Neuronal stem cell (in vitro differentiated cells): ENCODE results near the gene TM7SF2.
A peak's percentile ranks its signal among the peaks of the same experiment; 100 is the strongest.

Experiments
- DNase-seq: peaks from one replicate; pipeline ENCODE4 v3.0.0-alpha.2; 2013; ENCODE audit warnings: low spot score
- H2AFZ ChIP-seq: one replicate; pipeline ENCODE4 v1.6.1; 2013; ENCODE audit warnings: mild to moderate bottlenecking, low read length, inconsistent platforms
- H2AK5ac ChIP-seq: 2 replicates; pipeline ENCODE4 v1.6.1; 2013; ENCODE audit warnings: low read depth, mild to moderate bottlenecking, inconsistent platforms, low read length, moderate library complexity, mixed read lengths
- H2BK120ac ChIP-seq: 2 replicates; pipeline ENCODE4 v1.6.1; 2013; ENCODE audit warnings: low read depth, mild to moderate bottlenecking, inconsistent platforms, low read length, moderate library complexity, mixed read lengths
- H2BK12ac ChIP-seq: one replicate; pipeline ENCODE4 v1.6.1; 2013; ENCODE audit warnings: low read length, inconsistent platforms
- H2BK15ac ChIP-seq: 2 replicates; pipeline ENCODE4 v1.6.1; 2013; ENCODE audit warnings: mild to moderate bottlenecking, low read length, inconsistent platforms, mixed read lengths
- H2BK5ac ChIP-seq: one replicate; pipeline ENCODE4 v1.6.1; 2013; ENCODE audit warnings: inconsistent platforms, mild to moderate bottlenecking, low read length, moderate library complexity
- H3K14ac ChIP-seq: one replicate; pipeline ENCODE4 v1.6.1; 2013; ENCODE audit warnings: low read length, inconsistent platforms
- H3K18ac ChIP-seq: 2 replicates; pipeline ENCODE4 v1.6.1; 2013; ENCODE audit warnings: low read length, inconsistent platforms
- H3K23ac ChIP-seq: 2 replicates; pipeline ENCODE4 v1.6.1; 2013; ENCODE audit warnings: low read depth, mild to moderate bottlenecking, mixed read lengths, low read length, inconsistent platforms; ENCODE audit not compliant: poor library complexity
- H3K27ac ChIP-seq: replicated peaks from 3 replicates; pipeline ENCODE4 v1.5.1; 2013; ENCODE audit warnings: low read length, inconsistent platforms
- H3K27me3 ChIP-seq, 3 experiments: 2 replicates each; pipeline ENCODE4 v1.6.1; 2013; ENCODE audit warnings: low read length in 3 of 3, mild to moderate bottlenecking in 2 of 3, inconsistent platforms in 1 of 3, low read depth in 1 of 3, mixed read lengths in 1 of 3, moderate library complexity in 1 of 3; ENCODE audit not compliant: control insufficient read depth in 3 of 3, insufficient read depth in 3 of 3
- H3K36me3 ChIP-seq, 2 donors: replicated peaks in 1 of 2; 2 replicates each; pipeline ENCODE4 v1.6.1; 2013; ENCODE audit warnings: low read length in 2 of 2; ENCODE audit not compliant: control insufficient read depth in 2 of 2, insufficient read depth in 2 of 2
- H3K4ac ChIP-seq: 2 replicates; pipeline ENCODE4 v1.6.1; 2013; ENCODE audit warnings: inconsistent platforms, mild to moderate bottlenecking, low read length, moderate library complexity
- H3K4me1 ChIP-seq, 2 donors: 1 replicate in 1 of 2; 2 replicates in 1 of 2; pipeline ENCODE4 v1.6.1; 2013; ENCODE audit warnings: low read length in 2 of 2, low read depth in 1 of 2; ENCODE audit not compliant: control insufficient read depth in 2 of 2, insufficient read depth in 1 of 2
- H3K4me2 ChIP-seq: one replicate; pipeline ENCODE4 v1.6.1; 2013; ENCODE audit warnings: mild to moderate bottlenecking, low read length, inconsistent platforms; ENCODE audit not compliant: insufficient read depth, poor library complexity, severe bottlenecking
- H3K4me3 ChIP-seq, 2 donors: 2 replicates each; pipeline ENCODE4 v1.5.1; 2013; ENCODE audit warnings: low read length in 2 of 2, mild to moderate bottlenecking in 2 of 2, inconsistent platforms in 1 of 2, moderate library complexity in 1 of 2
- H3K79me1 ChIP-seq: one replicate; pipeline ENCODE4 v1.6.1; 2013; ENCODE audit warnings: low read depth, mild to moderate bottlenecking, inconsistent platforms, low read length, moderate library complexity
- H3K9ac ChIP-seq: one replicate; pipeline ENCODE4 v1.6.1; 2013; ENCODE audit warnings: mild to moderate bottlenecking, low read depth, low read length, inconsistent platforms; ENCODE audit not compliant: poor library complexity
- H3K9me3 ChIP-seq, 2 donors: replicated peaks in 1 of 2; 2 replicates each; pipeline versions ENCODE3 to v1.6.1; 2013; ENCODE audit warnings: low read length in 2 of 2, mild to moderate bottlenecking in 2 of 2, inconsistent platforms in 1 of 2, low read depth in 1 of 2, mixed read lengths in 1 of 2, moderate library complexity in 1 of 2; ENCODE audit not compliant: control insufficient read depth in 2 of 2, insufficient read depth in 1 of 2
- H4K8ac ChIP-seq: one replicate; pipeline ENCODE4 v1.6.1; 2013; ENCODE audit warnings: low read depth, mild to moderate bottlenecking, inconsistent platforms, low read length, moderate library complexity
- H4K91ac ChIP-seq: one replicate; pipeline ENCODE4 v1.6.1; 2013; ENCODE audit warnings: low read length, low read depth, mild to moderate bottlenecking, inconsistent platforms; ENCODE audit not compliant: poor library complexity
- WGBS, 2 donors: extraction: QIAGEN DNeasy Blood & Tissue Kit; methylation state at CpG; one replicate each; pipeline ENCODE4 v1.1.7; 2013; ENCODE audit warnings: missing lambda C conversion rate in 2 of 2, mixed read lengths in 1 of 2; ENCODE audit not compliant: insufficient read length in 2 of 2, insufficient replicate concordance in 1 of 2; ENCODE audit errors: extremely low coverage in 2 of 2; 5-methylcytosine and 5-hydroxymethylcytosine counted together

TM7SF2 gene

DNA sequence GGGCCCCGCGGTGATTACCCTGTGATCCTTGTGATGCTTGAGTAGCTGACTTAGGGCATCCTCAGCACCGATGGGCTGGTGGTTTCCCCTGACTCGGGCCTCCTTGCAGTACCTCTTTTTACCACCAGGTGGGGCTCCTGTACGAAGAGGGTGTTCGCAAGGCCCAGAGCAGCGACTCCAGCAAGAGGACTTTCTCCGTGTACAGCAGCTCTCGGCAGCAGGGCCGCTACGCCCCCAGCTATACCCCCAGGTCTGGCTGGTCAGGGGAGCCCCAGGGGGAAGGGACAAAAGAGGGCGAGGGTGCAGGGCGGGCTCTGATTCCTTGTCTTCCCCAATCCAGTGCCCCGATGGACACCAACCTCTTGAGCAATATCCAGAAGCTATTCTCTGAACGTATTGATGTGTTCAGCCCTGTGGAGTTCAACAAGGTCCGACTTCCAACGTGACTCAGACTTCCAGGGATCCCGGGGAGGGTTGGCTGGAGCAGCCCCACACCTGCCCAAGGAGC is 1.3 kb upstream of the TM7SF2 start:
- peaks cover 9% of the 10 kb centered on the region for H3K79me1 ChIP-seq
- peaks cover 12 to 45% of the 10 kb centered on the region in 2 donors for H3K36me3 ChIP-seq
- H4K8ac ChIP-seq: no peak overlapping the region
- no peak overlapping the region for H3K23ac ChIP-seq
- H3K4me2 ChIP-seq: no peak overlapping the region
- no peaks in the 10 kb centered on the region for H3K9me3 ChIP-seq
- H2AFZ ChIP-seq: peak overlapping the region; percentile 68
- H2BK15ac ChIP-seq: no peak overlapping the region
- H3K4me3 ChIP-seq: no peak overlapping the region
- no peak overlapping the region for H3K4ac ChIP-seq
- peaks cover 7 to 18% of the 10 kb centered on the region in 2 donors for H3K4me1 ChIP-seq
- no peaks in the 10 kb centered on the region for H3K27me3 ChIP-seq
- H2AK5ac ChIP-seq: no peak overlapping the region
- H3K14ac ChIP-seq: no peak overlapping the region
- no peak overlapping the region for H4K91ac ChIP-seq
- no peak overlapping the region for H2BK12ac ChIP-seq
- no peak overlapping the region for H2BK5ac ChIP-seq
- no peak overlapping the region for H2BK120ac ChIP-seq
- H3K9ac ChIP-seq: no peak overlapping the region
- no CpG with 5 or more reads among the region's 18 CpGs for WGBS, 2 donors
- H3K27ac ChIP-seq: no peak overlapping the region
- H3K18ac ChIP-seq: no peak overlapping the region
- peak; percentile 85 for DNase-seq

DNA sequence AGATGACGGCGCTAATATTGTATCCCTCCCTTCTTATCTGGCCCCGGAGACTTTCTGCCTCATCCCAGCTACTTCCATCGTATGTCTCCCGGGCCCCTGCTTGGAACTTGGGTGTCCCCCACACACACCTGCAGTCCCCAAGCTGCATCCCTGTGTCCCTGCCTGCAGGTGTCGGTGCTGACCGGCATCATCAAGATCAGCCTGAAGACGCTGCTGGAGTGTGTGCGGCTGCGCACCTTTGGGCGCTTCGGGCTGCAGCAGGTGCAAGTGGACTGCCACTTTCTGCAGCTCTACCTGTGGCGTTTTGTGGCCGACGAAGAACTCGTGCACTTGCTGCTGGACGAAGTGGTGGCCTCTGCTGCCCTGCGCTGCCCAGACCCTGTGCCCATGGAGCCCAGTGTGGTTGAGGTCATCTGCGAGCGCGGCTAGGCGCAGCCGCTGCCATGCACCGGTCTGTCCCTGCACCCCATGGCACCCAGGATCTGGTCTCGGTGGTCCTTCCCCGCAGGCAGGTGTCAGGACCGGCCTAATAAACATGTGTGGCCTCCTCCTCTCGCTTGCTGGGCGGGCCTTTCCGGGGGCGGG is 421 bp upstream of the TM7SF2 start:
- peak overlapping the region; percentile 33 for H2BK12ac ChIP-seq
- H3K9ac ChIP-seq: peak overlapping the region; percentile 87
- peaks cover 7 to 18% of the 10 kb centered on the region in 2 donors for H3K4me1 ChIP-seq
- no peak overlapping the region for H2AFZ ChIP-seq
- H3K18ac ChIP-seq: peak overlapping the region; percentile 84
- H3K14ac ChIP-seq: peak overlapping the region; percentile 59
- H3K9me3 ChIP-seq: no peaks in the 10 kb centered on the region
- no peak overlapping the region for H4K91ac ChIP-seq
- H3K23ac ChIP-seq: peak overlapping the region; percentile 98
- peak overlapping the region; percentile 37 for H3K4me2 ChIP-seq
- no peak overlapping the region for H3K4ac ChIP-seq
- H3K79me1 ChIP-seq: peaks cover 13% of the 10 kb centered on the region
- no peak for DNase-seq
- no peak overlapping the region for H2BK15ac ChIP-seq
- no CpG with 5 or more reads among the region's 31 CpGs for WGBS, 2 donors
- H3K27me3 ChIP-seq: no peaks in the 10 kb centered on the region
- H3K4me3 ChIP-seq: peak overlapping the region in 1 of 2 donors; percentile 3
- no peak overlapping the region for H4K8ac ChIP-seq
- no peak overlapping the region for H3K27ac ChIP-seq
- no peak overlapping the region for H2BK120ac ChIP-seq
- peak overlapping the region; percentile 61 for H2AK5ac ChIP-seq
- H2BK5ac ChIP-seq: peak overlapping the region; percentile 79
- H3K36me3 ChIP-seq: peaks cover 14 to 48% of the 10 kb centered on the region in 2 donors

DNA sequence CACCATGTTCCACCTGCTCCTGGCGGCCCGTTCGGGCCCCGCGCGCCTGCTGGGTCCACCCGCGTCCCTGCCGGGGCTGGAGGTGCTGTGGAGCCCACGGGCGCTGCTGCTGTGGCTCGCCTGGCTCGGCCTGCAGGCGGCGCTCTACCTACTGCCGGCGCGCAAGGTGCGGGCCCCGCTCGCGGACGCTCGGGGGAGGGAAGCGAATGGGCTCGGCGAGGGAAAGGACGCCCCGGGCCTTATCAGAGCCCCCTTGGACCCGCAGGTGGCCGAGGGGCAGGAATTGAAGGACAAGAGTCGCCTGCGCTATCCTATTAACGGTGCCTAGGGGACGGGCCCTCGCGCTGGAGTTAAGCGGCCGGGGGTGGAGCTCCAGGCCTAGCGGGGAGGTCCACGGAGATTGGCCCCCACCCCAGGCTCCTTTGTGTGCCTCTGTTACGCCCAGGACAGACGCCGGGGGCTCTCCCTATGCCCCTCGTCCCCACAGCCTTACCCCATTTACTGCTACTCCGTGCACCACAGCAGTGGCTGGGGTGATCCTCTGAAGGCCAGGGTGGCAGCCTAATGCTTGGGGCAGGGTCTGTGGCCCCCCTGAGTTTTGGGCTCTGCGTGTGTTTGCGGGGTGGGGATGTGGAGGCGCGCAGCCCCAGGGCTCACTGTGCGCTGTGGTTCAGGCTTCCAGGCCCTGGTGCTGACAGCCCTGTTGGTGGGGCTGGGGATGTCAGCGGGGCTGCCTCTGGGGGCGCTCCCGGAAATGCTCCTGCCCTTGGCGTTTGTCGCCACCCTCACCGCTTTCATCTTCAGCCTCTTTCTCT is 1.1 kb downstream of the TM7SF2 start:
- no CpG with 5 or more reads among the region's 57 CpGs for WGBS, 2 donors
- H3K14ac ChIP-seq: peak overlapping the region; percentile 87
- peak overlapping the region; percentile 96 for H3K18ac ChIP-seq
- no peaks in the 10 kb centered on the region for H3K9me3 ChIP-seq
- H3K4me2 ChIP-seq: peak overlapping the region; percentile 94
- peak overlapping the region; percentile 79 for H3K4ac ChIP-seq
- H3K27ac ChIP-seq: peak overlapping the region; percentile 77
- H2BK5ac ChIP-seq: peak overlapping the region; percentile 79
- H3K23ac ChIP-seq: peak overlapping the region; percentile 98
- no peak for DNase-seq
- H3K4me3 ChIP-seq: peak overlapping the region; percentile 97
- peak overlapping the region; percentile 39 for H2BK120ac ChIP-seq
- peaks cover 10 to 21% of the 10 kb centered on the region in 2 donors for H3K4me1 ChIP-seq
- peak overlapping the region; percentile 94 for H3K9ac ChIP-seq
- H2BK12ac ChIP-seq: no peak overlapping the region
- H4K91ac ChIP-seq: no peak overlapping the region
- no peak overlapping the region for H4K8ac ChIP-seq
- H3K36me3 ChIP-seq: peaks cover 14 to 46% of the 10 kb centered on the region in 2 donors
- H2AFZ ChIP-seq: peak overlapping the region; percentile 89
- H3K79me1 ChIP-seq: peaks cover 15% of the 10 kb centered on the region
- no peaks in the 10 kb centered on the region for H3K27me3 ChIP-seq
- peak overlapping the region; percentile 86 for H2BK15ac ChIP-seq
- H2AK5ac ChIP-seq: peak overlapping the region; percentile 89

DNA sequence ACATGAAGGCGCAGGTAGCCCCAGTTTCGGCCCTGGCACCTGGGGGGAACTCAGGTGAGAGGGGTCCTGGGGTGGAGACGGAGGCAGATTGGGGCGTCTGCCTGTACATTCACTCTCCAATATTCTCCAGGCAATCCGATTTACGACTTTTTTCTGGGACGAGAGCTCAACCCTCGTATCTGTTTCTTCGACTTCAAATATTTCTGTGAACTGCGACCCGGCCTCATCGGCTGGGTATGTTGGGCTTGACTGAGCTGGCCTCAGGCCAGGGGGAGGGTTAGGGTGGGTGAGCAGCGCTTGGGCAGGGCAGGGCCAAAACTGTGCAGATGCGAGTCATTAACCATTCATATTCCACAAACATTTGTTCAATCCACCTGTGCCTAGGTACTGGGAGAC is 1.7 kb downstream of the TM7SF2 start:
- Histone ChIP-seq H3K9ac (peak overlapping the region; percentile 94), H3K9me3 (no peaks in the 10 kb centered on the region), H3K4me2 (peak overlapping the region; percentile 94), H2BK5ac (peak overlapping the region; percentile 79), H4K8ac (no peak overlapping the region), H3K4ac (no peak overlapping the region), H3K4me1 (peaks cover 10 to 21% of the 10 kb centered on the region in 2 donors), H3K4me3 (peak overlapping the region; percentile 97), H2BK12ac (no peak overlapping the region), H3K14ac (no peak overlapping the region), H2BK15ac (no peak overlapping the region), H3K27me3 (no peaks in the 10 kb centered on the region), H3K79me1 (peaks cover 15% of the 10 kb centered on the region), H4K91ac (no peak overlapping the region), H3K23ac (no peak overlapping the region), H2BK120ac (no peak overlapping the region), H2AFZ (no peak overlapping the region), H2AK5ac (peak overlapping the region; percentile 89), H3K36me3 (peaks cover 14 to 47% of the 10 kb centered on the region in 2 donors), H3K18ac (no peak overlapping the region), H3K27ac (no peak overlapping the region)
- DNase-seq: no peak
- WGBS, 2 donors: no CpG with 5 or more reads among the region's 14 CpGs
